ENCODE results near the gene RYR3.

RYR3 gene

DNA sequence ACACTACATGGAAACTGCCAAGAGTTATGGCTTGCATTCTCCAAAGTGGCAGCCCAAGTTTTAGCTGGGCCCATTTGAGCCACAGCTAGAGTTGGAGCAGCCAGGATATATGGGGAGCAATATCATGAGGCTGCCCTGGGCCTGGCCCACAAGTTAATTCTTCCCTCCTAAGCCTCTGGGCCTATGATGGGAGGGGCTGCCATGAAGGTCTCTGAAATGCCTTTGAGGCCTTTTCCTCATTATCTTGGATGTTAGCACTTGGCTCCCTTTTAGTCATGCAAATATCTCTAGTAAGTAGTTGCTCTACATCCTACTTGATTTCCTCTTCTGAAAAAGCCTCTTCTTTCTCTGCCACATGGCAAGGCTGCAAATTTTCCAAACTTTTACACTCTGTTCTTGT lies 400.0 kb downstream of the RYR3 start:
- Histone ChIP-seq H3K4me3 (ENCODE audit: low read length) (no peak overlapping the region), H3K27me3 (ENCODE audit: control insufficient read depth, insufficient read depth, low read length) (no peaks in the 10 kb centered on the region), H3K36me3 (ENCODE audit: control insufficient read depth, insufficient read depth, low read length) (no peaks in the 10 kb centered on the region)

GRCh38 chr15:33716025-33716424 lies 405.3 kb downstream of the RYR3 start:
- no peaks in the 10 kb centered on the region for H3K27me3 ChIP-seq (ENCODE audit: control insufficient read depth, insufficient read depth, low read length)
- no peaks in the 10 kb centered on the region for H3K4me1 ChIP-seq (ENCODE audit: control insufficient read depth, insufficient read depth, low read length)
- H3K36me3 ChIP-seq (ENCODE audit: control insufficient read depth, insufficient read depth, low read length), result no peaks in the 10 kb centered on the region
- H3K4me3 ChIP-seq (ENCODE audit: low read length), result no peak overlapping the region
- H3K9me3 ChIP-seq (ENCODE audit: control insufficient read depth, low read length), result no peaks in the 10 kb centered on the region
- H3K9ac ChIP-seq (ENCODE audit: low read length), result no peak overlapping the region

More for the DNA sequence above, 400.0 kb downstream of the RYR3 start:
- no peaks in the 10 kb centered on the region for H3K9me3 ChIP-seq (ENCODE audit: control insufficient read depth, low read length)
- no peak overlapping the region for H3K9ac ChIP-seq (ENCODE audit: low read length)
- no peaks in the 10 kb centered on the region for H3K4me1 ChIP-seq (ENCODE audit: control insufficient read depth, insufficient read depth, low read length)

DNA sequence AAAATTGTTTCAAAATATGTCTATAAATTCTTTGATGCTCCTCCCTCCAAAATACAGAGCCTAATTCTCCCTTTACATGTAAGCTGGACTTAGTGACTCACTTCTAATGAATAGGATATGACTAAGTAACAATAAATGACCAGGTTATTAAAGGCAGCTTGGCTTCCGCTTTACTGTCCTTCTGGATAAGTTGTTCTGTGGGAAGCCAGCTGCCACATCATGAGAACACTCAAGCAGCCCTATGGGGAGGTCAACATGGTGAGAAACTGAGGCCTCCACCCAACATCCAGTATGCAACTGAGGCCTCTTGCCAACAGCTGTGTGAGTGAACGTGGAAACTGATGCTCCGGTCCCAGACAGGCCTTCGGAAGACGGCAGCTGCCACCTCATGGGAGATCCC lies 410.2 kb downstream of the RYR3 start:
- Histone ChIP-seq H3K36me3 (ENCODE audit: control insufficient read depth, insufficient read depth, low read length) (no peaks in the 10 kb centered on the region), H3K4me1 (ENCODE audit: control insufficient read depth, insufficient read depth, low read length) (no peaks in the 10 kb centered on the region), H3K27me3 (ENCODE audit: control insufficient read depth, insufficient read depth, low read length) (no peaks in the 10 kb centered on the region), H3K9ac (ENCODE audit: low read length) (no peak overlapping the region), H3K4me3 (ENCODE audit: low read length) (no peak overlapping the region), H3K9me3 (ENCODE audit: control insufficient read depth, low read length) (no peaks in the 10 kb centered on the region)

DNA sequence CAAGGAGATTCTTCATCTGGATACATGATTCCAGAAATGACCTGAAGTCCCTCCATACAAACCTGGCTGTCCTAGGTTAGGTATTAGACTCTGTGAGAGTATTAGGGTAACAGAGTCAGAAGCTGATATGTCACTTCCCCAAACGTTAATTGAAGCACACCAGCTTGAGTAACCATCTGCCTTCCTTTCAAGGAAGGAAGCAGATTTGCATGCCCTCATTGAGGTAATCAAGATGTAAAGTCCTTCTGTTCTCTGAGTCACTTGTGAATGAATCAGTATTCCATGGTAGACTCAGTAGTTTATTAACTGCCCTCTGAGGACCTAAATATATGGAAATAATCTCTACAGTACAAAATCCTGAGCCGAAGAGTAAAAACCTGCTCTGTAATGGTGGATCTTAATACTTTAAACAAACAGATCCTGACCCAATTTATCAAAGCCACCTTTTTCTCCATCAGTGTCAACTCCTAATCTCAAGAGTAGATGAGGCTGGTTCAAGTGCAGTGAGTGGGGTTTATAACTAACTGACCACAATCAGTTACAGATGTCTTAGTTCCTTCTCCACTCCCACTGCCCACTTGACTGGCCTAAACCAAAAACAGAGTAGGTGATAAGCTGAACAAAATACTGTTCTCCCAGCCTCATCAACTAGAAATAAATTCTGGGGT lies 411.4 kb downstream of the RYR3 start:
- Histone ChIP-seq H3K36me3 (ENCODE audit: control insufficient read depth, insufficient read depth, low read length) (no peaks in the 10 kb centered on the region), H3K9me3 (ENCODE audit: control insufficient read depth, low read length) (no peaks in the 10 kb centered on the region), H3K27me3 (ENCODE audit: control insufficient read depth, insufficient read depth, low read length) (no peaks in the 10 kb centered on the region), H3K4me1 (ENCODE audit: control insufficient read depth, insufficient read depth, low read length) (no peaks in the 10 kb centered on the region), H3K4me3 (ENCODE audit: low read length) (no peak overlapping the region), H3K9ac (ENCODE audit: low read length) (no peak overlapping the region)

DNA sequence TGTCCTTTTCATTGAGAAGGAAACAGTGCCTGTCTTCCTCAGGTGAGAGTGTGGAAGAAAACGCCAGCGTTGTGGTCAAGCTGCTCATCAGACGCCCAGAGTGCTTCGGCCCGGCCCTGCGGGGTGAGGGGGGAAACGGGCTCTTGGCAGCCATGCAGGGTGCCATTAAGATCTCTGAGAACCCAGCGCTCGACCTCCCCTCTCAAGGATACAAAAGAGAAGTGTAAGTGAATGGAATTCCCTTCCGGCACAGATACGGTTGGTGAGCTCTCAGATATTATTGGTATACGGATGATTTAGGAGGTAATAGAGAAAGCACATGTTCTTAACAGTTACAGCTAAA lies 411.9 kb downstream of the RYR3 start:
- H3K36me3 ChIP-seq (ENCODE audit: control insufficient read depth, insufficient read depth, low read length), result no peaks in the 10 kb centered on the region
- no peaks in the 10 kb centered on the region for H3K9me3 ChIP-seq (ENCODE audit: control insufficient read depth, low read length)
- H3K9ac ChIP-seq (ENCODE audit: low read length), result no peak overlapping the region
- no peaks in the 10 kb centered on the region for H3K27me3 ChIP-seq (ENCODE audit: control insufficient read depth, insufficient read depth, low read length)
- H3K4me3 ChIP-seq (ENCODE audit: low read length), result no peak overlapping the region
- no peaks in the 10 kb centered on the region for H3K4me1 ChIP-seq (ENCODE audit: control insufficient read depth, insufficient read depth, low read length)

- Histone ChIP-seq H3K9me3 (ENCODE audit: control insufficient read depth, low read length) (no peaks in the 10 kb centered on the region), H3K27me3 (ENCODE audit: control insufficient read depth, insufficient read depth, low read length) (no peaks in the 10 kb centered on the region), H3K36me3 (ENCODE audit: control insufficient read depth, insufficient read depth, low read length) (no peaks in the 10 kb centered on the region), H3K4me1 (ENCODE audit: control insufficient read depth, insufficient read depth, low read length) (no peaks in the 10 kb centered on the region), H3K4me3 (ENCODE audit: low read length) (no peak overlapping the region), H3K9ac (ENCODE audit: low read length) (no peak overlapping the region)
Observed at GRCh38 chr15:33724321-33725036, 413.7 kb downstream of the RYR3 start.

DNA sequence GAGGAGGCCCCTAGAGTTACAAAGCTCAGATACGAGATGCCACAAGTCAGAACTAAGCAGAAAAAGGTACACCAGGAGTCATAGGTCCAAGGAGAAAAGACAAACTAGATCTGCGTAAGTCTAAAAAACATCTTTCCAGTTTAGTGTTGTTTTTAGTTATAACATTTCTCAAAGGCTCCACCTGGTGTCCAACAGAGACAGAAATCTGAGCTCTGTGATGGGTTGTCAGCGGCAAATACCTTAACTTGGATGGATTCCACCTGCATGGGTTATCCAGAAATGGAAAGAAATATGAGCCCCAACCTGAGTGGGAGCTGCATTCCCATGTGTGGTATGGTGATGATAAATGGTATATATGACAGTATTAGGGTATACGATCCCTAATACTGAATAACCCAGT lies 418.9 kb downstream of the RYR3 start:
- no peaks in the 10 kb centered on the region for H3K4me1 ChIP-seq (ENCODE audit: control insufficient read depth, insufficient read depth, low read length)
- no peak overlapping the region for H3K4me3 ChIP-seq (ENCODE audit: low read length)
- no peaks in the 10 kb centered on the region for H3K27me3 ChIP-seq (ENCODE audit: control insufficient read depth, insufficient read depth, low read length)
- no peak overlapping the region for H3K9ac ChIP-seq (ENCODE audit: low read length)
- H3K9me3 ChIP-seq (ENCODE audit: control insufficient read depth, low read length), result no peaks in the 10 kb centered on the region
- H3K36me3 ChIP-seq (ENCODE audit: control insufficient read depth, insufficient read depth, low read length), result no peaks in the 10 kb centered on the region

GRCh38 chr15:33730815-33731214 lies 420.0 kb downstream of the RYR3 start:
- Histone ChIP-seq H3K36me3 (ENCODE audit: control insufficient read depth, insufficient read depth, low read length) (no peaks in the 10 kb centered on the region), H3K9ac (ENCODE audit: low read length) (no peak overlapping the region), H3K27me3 (ENCODE audit: control insufficient read depth, insufficient read depth, low read length) (no peaks in the 10 kb centered on the region), H3K4me1 (ENCODE audit: control insufficient read depth, insufficient read depth, low read length) (no peaks in the 10 kb centered on the region), H3K9me3 (ENCODE audit: control insufficient read depth, low read length) (no peaks in the 10 kb centered on the region), H3K4me3 (ENCODE audit: low read length) (no peak overlapping the region)

DNA sequence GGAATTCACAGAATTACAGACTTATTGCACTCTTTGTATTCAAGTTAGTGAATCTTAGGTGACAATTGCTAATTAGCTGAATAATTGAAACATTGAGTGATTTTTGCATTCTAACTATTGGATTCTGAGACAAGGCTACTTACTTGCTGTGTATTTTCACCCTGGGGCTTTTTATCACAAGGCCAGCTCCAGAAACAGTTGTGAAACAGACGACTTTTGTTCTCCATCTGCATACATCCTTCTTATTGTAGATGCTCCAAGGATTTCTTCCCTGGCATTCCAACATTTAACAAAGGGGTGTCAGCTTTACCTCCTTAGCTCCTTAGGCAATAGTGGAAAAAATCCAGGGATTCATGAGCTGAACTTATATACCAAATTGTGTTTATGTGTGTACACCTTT lies 424.4 kb downstream of the RYR3 start:
- Histone ChIP-seq H3K36me3 (ENCODE audit: control insufficient read depth, insufficient read depth, low read length) (no peaks in the 10 kb centered on the region), H3K4me1 (ENCODE audit: control insufficient read depth, insufficient read depth, low read length) (no peaks in the 10 kb centered on the region), H3K4me3 (ENCODE audit: low read length) (no peak overlapping the region), H3K9me3 (ENCODE audit: control insufficient read depth, low read length) (no peaks in the 10 kb centered on the region), H3K9ac (ENCODE audit: low read length) (no peak overlapping the region), H3K27me3 (ENCODE audit: control insufficient read depth, insufficient read depth, low read length) (no peaks in the 10 kb centered on the region)

DNA sequence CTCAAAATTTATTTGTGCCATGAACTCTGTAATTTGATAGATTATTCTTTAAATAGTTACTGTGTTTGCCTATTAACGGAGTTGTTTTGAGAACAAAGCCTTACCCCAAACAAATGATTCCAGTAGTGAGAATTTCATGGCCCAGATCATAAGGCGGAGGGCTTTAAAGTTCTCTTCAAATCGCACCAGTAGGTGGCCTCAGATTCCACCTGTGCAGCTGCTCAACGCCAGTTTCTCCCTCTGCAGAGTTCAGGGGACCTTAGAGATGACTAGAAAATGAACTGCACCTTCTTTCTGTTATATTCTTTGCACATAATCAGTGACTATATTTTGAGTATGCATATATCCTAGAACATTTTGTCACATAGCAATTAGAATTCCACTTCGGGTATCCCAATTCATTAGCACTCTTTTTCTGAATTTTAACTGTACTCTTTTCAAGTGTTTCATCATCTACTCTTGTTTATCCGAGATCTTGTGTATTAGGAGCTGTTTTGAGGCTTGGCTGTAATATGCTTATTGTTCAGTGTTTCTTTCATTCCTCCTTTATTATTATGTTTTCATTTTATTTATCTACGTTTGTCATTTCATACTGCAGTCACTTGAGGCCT lies 425.0 kb downstream of the RYR3 start:
- Histone ChIP-seq H3K27me3 (ENCODE audit: control insufficient read depth, insufficient read depth, low read length) (no peaks in the 10 kb centered on the region), H3K9ac (ENCODE audit: low read length) (no peak overlapping the region), H3K36me3 (ENCODE audit: control insufficient read depth, insufficient read depth, low read length) (no peaks in the 10 kb centered on the region), H3K4me1 (ENCODE audit: control insufficient read depth, insufficient read depth, low read length) (no peaks in the 10 kb centered on the region), H3K9me3 (ENCODE audit: control insufficient read depth, low read length) (no peaks in the 10 kb centered on the region), H3K4me3 (ENCODE audit: low read length) (no peak overlapping the region)

DNA sequence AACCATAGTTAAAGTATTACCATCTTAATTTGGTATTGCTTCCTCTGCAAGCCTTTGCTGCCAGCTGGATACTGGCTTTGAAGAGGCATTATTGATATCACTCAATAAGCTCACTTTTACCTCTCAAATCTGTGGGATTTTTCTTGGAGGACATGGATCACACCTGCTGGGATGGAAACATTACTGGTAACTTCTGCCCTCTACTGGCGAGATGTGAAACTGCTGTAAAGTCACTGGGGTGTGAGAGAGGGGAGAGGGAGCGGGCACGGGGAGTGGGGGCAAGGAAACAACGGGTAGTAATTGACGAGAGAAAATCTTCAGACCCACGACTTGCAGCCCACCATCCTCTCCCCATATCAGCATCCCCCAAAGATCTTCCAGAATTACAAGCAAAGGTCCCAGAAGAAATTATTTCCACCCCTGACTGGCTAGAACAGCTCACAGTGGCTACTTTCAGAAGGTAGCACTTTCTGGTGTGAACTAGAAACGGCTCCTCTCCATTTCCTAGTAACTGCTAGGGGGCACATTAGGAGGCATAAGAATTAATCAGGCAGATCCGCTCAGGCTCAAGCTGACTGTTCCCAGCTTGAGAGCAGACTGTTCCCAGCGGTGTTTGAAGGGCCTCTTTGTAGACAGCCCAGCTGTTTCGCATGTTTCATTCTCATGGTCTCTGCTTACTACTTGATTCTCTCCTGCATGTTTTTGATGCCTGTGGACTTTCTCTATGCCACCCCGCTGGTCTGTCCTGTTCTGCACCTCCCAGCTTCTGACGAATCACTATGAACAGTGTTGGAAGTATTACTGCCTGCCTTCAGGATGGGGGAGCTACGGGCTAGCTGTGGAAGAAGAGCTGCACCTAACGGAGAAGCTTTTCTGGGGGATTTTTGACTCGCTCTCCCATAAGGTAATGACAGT lies 427.2 kb downstream of the RYR3 start:
- no peaks in the 10 kb centered on the region for H3K36me3 ChIP-seq (ENCODE audit: control insufficient read depth, insufficient read depth, low read length)
- no peaks in the 10 kb centered on the region for H3K4me1 ChIP-seq (ENCODE audit: control insufficient read depth, insufficient read depth, low read length)
- H3K9me3 ChIP-seq (ENCODE audit: control insufficient read depth, low read length), result no peaks in the 10 kb centered on the region
- no peak overlapping the region for H3K9ac ChIP-seq (ENCODE audit: low read length)
- no peak overlapping the region for H3K4me3 ChIP-seq (ENCODE audit: low read length)
- no peaks in the 10 kb centered on the region for H3K27me3 ChIP-seq (ENCODE audit: control insufficient read depth, insufficient read depth, low read length)
